Medulla oblongata (tissue), 1 donor: ENCODE measurements around the gene BABAM2.

Source experiments
- DNase-seq: peaks from one replicate; pipeline ENCODE4 v3.0.0-alpha.2; 2015; ENCODE audit errors: extremely low spot score

Gene BABAM2

DNA sequence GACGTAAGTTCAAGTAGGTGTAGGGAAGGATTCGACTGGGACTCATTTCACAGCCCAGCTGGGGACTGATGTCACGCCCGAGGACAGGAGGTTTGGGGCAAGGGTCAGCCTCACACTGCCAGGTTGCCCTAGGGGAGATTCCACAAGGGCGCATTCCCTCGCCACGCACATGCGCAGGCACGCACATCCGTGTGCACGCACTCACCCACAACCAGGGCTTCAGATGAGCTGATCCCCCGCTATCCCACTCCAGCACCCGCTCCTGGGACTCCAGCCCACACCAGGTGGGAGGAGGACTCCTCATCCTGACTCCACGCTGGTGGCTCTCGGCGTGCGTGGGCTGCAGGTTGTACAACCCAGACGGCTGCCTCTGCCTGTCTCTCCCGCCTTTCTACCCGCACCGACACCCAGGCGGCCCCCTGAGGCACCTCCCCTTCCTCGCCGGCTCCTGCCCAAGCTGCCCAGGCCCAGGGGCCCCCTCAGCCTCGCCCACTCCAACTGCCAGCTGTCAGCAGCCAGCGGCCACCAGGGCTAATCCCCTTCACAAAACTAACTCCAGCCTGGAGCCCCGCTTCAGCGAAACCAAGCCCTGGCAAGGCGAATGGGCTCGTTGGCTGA lies 454.3 kb downstream of the BABAM2 start:
- no peak for DNase-seq

DNA sequence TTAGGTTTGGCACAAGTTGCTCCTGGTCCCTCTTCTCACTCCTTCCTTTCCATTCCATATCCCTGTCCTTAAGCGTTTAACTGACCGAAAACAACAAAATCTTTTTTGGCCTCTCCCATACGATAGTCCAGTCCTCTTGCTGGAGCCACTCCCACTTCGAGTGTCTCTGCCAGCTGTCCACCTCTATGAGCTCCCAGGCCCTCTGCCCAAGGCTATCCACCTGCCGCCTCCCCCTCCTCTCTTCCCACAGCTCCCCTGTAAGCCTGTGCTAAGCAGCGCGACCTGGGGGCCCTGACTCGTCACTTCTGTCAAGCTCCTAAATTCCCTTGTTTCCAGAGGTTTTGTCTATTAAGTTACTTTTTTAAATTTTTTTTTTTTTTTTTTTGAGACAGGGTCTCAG lies 455.1 kb downstream of the BABAM2 start:
- no peak for DNase-seq

DNA sequence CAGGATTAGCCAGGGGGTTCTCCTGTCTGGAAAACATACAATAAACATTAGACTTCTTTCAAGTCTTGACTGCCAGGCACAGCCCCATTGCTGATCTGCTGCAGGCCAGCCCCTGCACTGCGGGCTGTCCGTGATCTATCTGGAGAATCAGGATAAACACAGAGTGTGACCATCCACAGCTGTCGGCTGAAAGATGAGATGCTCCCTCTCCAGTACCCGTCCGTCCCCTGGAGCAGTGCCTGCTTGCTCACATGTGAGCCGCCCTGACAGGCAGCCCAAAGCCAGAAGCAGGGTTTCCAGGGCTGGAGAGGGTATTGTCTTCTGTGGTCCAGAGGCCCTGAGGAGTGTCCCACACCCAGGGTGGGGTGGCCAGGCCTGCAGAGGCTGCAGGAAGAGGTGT lies 456.1 kb downstream of the BABAM2 start:
- no peak for DNase-seq

DNA sequence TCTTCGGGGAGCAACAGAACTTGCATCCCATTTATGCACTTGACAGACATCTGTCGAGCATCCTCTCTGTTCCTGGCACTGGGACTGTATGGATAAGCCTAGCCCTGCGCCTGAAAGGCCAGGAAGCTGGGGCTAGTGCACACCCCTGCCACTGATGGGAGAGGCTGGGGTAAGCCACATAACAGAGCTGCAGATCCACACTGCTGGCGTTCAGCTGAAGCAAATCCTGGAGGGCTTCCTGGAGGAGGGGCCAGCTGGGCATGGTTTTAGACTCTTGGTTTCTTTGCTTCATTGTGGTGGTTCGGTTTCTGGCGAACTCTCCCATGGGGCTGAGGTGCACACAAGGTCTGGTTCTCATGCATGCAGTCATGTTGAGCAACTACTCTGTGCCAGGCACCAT lies 456.7 kb downstream of the BABAM2 start:
- no peak for DNase-seq

DNA sequence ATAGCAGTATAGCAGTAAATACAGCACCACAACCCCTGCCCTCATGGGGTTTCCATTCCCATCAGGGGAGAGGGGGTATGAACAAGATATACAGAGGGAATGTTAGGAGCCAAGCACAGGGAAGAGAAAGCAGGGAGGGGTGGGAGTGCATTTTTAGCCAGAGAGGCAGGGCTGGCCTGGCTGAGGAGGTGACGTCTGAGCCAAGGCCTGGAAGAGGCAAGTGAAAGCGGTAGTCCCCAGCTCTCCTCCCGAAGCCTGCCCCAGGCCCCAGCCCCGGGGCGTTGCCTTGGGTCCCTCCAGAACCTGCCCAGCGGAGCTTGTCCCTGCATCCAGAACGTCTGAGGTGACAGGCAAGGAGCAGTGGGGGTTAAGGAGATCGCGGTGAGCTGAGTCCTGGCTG lies 457.1 kb downstream of the BABAM2 start:
- DNase-seq: no peak

DNA sequence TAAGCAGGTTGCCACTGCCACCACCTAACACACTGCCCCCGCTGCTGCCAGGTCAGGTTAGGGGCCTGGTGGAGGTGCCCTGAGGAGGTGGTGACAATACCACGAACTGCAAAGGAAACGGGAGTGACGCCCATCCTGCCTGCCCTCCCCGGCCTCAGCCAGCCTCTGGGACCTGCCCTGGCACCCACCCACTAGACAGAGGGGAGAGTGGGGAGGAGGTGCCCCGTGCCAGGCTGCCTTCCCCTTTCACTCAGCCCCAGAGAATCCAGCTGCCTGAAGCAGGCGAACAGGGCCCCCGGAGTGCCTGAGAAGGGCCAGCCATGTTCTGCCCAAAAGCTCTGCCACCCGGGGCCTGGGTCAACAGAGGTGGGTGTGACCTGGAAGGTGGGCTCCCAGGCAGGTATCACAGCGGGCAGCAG lies 457.6 kb downstream of the BABAM2 start:
- no peak for DNase-seq

DNA sequence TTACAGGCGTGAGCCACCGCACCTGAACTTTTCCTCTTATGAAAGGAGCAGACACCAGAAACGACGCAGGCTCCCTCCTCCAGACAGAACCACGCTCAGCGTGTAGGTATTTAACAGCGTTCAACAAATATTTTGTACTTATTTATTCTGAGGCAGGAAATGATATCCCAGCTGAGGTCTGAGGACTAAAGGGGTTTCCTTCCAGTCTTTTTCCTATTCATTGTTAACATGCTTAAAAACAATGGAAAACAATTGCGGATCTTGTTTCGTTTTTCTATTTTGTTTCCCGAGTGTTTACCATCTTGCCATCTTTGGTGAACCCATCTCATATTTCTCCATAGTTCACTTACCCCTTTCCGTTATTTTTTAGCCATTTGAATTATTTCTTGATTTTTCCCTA lies 458.4 kb downstream of the BABAM2 start:
- no peak for DNase-seq

DNA sequence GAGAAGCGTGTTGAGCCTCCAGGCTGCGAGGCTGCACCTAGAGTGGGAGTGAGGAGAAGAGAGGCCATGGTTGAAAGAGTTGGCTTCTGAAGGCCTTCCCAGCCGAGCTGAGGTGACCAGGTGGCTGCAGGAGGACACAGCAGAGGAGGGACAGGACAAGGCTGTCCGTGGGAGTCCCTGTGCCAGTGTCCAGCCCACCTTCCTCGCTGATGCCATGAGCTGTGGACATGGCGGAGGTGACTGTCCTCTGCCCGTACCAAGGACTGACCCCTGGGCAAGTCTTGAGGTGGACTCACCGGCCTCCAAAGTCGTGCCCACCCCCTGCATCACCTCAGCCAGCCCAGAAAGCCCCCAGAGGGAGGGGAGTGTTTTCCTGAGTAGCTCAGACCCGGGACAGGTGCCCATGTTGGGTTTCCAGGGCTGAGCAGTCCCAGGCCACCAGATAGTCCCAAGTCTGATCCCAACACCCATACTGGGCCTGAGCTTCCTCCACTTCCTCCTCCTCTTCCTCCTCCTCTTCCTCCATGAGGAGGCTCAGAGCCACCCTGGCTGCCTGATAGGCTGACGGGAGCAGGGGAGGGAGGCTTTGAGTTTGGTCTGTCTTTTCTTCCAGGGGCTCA lies 459.1 kb downstream of the BABAM2 start:
- no peak for DNase-seq

DNA sequence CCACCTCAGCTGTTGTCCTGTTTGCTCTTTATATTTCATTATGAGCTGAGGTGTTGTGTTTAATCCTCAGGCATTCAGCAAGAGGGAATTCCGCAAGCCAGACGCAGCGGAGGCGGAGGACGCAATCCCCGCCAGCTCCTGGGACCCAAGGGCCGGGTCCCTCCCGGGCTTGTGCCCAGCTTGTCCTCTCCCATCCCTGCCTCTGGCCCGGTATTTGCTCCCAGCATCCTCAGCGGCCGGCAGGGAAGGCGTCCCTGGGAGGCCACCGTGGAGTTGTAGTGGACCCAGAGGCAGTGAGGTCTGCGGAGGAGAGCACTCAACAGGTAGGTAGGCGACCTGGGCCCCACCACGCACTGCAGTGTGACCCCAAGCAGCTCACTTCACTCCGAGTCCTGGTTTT lies 459.7 kb downstream of the BABAM2 start:
- no peak for DNase-seq

DNA sequence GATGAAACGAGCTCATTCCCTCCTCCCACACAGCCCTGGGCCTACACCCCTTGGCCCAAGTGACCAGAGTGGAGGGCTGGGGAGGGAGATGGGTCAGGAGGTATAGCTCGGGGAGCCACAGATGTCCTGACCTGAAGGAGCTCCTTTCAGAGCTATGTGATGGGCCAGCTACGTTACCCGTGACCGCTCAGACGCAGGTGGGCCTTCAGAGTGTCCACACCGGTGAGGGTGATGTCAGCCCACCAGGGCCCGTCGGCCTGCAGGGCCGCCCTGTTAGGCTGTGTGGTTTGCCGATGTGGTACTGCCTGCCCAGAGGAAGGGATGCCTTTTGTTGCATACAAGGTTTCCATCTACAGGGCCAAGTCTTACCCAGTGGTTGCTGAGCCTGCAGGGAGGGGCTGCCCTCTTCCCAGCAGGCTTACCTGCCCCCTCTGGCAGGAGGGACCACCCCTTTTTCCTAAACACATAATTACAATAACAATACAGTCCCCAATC lies 460.3 kb downstream of the BABAM2 start:
- no peak for DNase-seq

DNA sequence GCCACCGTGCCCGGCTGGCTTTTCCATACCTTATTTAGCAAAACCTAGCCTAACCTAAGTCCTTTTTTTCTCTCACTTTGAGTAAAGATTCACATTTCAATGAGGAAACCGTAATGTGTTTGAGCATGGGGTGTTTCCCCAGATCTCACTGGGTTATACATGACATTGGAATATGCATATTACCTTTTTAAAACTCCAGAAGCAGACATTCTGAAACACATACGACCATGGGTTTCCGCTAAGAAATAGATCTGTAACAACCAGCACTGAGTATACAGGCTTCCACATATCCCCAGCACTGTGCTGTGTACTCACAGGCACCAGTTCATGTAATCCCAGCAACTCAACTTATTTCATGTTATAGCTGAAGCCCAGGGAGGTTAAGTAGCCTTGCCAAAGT lies 461.1 kb downstream of the BABAM2 start:
- DNase-seq: no peak

DNA sequence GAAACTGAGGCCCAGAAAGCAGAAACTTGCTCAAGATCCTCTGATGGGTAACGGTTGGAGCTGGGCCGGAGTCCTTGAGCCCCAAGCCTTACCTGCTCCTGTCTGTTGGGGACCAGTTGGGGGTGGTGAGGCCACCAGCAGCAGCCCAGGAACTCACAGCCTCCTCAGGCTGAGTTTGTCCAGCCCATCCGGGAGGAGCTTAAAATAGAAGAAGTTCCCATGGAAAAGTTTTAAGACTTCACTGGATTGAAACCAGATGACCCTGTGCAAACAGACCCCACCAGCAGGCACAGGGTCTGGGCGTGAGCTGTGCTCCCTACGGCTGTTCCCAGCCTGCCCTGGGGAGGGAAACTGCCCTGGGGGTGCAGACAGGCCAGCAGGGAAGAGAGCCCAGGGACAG lies 461.6 kb downstream of the BABAM2 start:
- no peak for DNase-seq

DNA sequence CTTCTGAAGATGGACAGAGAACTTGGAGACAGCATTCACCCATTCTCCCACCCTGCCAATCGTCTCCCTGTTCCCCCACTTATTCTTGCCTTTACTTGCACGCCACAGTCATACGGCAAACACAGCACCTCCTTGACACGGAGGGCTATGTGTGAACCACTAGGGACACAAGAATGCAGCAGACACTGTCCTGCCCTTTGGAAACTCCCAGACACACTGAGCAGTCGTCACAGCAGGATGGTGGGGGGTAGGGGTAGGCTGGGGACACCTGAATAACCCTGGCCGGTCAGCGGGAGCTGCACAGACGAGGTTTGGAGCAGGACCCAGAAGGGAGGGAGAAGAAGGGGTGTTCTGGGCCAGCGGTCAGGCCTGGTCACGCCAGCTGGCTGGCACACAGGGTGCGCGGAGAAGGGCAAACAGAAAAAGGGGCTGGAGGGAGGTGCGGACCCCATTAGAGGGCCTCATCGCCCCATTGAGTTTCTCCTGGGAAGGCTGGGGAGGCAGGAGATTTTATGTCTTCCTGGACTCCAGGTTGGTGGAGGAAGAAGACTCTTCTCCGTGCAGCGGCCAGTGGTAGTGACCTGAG lies 462.2 kb downstream of the BABAM2 start:
- no peak for DNase-seq

DNA sequence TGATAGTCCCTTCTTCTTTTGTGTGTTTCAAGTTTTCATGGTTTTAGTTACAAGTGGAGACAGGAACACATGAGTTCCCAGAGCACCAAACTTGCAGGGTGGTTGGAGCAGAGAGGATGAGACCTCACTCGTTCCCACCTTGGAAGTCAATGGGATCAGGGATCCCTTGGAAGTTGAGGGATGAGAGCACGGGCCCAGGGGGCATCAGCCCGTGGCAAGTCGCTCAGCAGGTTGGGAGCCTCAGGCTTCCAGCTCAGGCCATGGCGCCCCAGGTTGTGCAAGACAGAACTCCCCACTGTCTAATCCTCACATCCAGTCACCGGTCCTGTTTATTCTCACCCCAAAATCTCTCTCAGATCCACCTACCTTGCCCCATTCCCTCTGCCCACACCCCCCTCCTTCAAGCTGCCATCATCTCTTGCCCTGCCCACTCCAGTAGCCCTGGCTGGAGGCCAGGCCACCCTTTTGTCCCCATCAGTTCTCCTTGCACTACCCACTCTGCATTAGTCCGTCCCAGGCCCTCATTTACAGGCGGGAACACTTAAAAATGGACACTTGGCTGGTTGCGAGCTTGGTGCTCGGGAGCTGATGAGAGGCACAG lies 464.5 kb downstream of the BABAM2 start:
- no peak for DNase-seq

DNA sequence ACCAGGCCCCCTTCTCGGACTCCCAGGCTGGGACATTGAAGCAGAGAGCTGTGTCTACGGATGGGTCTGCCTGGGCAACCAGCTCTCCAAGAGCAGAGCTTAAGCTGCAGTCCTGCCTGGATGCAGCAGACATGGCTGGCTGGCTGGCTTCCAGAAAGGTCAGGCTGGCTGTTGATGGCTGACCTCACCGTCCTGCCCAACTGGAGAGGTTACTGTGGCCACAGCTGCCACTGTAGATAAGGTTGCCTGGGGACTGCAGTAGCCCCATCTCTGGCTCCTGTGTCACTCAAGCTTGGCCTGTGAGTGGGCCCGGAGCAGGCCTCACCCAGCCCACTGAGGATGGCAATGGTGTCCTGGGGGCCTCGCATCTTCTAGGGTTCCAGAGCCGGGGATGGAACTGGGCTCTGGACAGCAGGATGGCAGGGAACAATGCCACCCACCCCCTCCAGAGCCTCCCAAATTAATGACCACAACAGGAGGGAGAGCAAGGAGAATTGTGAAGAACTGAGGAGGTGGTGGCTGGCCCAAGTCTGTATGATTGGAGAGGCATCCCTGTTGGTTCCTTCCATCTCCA lies 465.1 kb downstream of the BABAM2 start:
- DNase-seq: no peak

DNA sequence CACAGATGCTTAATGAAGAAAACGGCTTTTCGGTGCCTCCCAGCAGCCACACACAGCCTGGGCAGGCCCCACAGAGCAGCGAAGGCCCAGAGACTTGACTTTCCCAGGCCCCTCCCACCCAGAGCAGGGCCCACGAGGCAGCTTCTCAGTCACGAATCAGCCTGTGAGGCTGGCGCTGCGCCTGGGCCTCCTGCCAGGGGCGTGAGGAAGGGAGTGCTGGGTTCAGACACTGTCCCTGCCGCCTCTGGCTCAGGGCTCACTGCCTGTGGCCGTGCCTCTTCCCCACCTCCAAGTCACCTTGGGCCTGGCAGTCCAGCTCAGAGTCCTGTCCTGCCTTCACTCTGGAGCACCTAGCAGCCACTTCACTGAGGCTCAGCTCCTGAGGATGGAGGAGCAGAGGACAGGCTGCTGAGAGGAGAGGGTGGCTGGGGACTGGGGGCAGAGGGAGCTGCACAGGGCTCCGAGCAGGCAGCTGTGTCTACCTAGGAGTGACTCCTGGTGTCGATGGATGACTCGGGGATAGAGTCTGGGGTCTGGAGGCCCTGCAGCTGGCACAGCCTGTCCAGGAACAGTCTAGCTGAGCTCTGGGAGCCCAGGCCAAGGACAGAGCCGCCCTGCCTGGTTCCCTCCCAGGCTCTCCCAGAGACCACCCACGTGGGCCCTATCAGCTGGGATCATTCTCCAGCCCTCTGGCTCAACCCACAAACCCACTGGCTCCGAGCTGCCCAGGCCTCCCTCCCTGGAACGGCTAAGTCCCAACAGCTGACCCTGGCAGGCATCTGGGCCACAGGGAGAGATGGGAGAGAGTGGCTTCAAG lies 465.8 kb downstream of the BABAM2 start:
- peak; percentile 64 for DNase-seq

DNA sequence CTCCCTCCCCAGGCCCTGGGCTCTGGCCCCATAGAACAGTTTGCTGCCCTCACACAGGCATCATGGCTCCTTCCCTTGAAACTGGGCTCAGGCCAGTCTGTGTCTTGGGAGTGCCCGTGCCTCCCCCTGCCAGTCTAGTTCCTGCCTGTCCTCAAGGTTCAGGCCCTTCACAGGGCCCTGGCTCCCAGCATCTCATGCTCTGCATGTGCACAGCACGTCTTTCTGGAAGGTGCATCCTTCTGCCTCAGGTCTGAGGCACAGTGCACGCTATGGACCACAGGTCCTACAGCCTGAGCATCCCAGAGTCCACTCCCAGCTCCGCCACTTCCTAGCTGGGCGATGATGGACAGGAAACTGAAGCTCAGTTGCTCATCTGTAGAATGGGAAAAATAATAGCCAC lies 466.5 kb downstream of the BABAM2 start:
- no peak for DNase-seq

DNA sequence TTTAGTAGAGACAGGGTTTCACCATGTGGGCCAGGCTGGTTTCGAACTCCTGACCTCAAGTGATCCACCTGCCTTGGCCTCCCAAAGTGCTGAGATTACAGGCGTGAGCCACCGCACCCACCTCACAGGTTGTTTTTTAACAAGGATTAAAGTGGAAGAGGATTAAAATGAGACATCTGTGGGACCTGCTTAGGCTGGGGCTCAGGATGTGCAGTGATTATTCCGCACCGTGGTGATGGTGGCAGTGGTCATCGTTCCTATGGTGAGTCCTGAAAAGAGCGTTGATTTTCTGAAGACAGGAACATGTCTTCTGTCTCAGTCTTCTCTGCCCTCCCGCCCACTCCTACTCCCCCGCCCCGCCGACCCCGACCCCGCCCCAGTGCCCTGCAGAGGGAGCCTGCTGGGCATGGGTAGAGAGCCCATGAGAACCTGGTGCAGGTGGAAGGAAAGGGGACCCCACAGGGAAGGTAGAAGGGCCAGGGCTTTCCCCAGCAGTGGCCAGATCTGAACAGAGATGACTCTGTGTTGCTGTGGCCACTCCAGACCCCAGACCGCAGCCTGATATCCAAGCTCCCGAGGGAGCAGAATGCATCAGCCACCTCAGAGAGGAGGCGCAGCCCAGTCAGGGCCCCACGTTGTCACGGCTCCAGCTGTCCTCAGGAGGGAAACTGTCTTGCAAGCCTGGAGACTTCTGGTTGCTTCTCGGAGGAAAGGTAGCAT lies 467.6 kb downstream of the BABAM2 start:
- no peak for DNase-seq

DNA sequence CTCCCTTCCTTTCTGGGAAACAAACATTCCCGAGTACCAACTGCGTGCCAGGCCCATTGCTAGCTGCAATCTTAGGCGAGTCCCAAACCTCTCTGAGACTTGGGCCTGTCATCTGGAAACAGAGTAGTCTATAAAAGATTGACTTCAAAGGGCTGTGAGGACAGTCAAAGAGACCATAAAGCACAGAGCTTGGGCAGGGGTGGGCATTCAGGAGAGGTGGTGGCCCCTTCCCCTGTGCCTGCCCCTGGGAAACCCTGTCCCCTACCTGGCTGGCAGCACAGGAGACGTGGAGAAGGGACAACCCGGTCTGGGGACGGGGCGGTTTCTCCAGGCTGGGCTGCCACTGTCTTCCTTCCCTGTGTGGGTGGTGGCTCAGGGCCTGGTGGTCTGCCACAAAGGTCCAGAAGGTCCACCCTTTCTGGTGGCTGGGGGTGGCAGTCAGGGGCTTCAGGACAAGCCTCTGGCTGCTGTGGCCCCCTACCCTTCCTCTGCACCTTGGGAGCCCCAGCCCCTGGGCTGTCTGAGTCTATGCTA lies 468.2 kb downstream of the BABAM2 start:
- no peak for DNase-seq

DNA sequence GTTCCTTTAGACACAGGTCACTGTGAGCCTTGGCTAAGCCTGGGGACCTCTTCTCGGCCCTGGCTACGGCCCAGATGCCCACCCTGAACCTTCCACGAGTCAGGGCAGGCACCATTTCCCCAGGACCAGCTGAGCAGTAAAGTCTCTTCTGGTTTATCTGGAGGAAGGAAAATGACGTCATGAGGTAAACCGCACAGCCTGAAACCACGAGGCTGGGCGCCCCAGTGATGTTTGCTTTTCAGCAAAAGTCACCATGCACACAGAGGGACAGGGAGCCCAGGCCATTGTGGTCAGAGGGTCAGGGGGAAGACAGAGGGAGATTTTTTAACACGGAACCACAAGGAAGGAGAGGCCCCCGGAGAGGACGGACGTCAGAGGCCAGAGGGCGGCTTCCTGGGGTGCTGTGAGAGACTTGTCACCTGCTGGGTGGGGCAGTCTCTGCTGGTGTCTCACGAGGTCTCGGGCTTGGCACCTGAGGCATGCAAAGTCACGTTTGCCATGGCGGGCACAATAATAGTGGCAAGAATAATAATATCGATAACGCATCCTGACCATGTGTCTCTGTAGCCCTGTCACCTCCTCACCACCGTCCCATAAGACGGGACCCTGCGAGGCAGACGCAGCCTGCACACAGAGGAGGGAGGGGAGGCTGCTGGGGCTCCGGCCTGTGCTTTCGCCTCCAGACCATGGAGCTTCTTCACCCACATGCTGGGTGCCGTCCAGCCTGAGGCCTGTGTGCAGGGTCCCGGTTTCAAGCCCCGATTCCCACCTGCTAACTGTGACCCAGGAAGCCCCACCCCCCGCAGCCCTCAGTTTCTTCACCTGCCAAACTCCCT lies 468.9 kb downstream of the BABAM2 start:
- peak; percentile 71 for DNase-seq
